Measurements from ENCODE around the gene KCNMB1. TPM values are rescaled to one million over a fixed set of nuclear protein-coding genes. Genes with fewer than 3 reads are reported as not detected.

The KCNMB1 gene
- total RNA-seq, 1 donor from 2014 or later: 0.20 TPM

GRCh38 chr5:170338291-170338690, 50.9 kb downstream of the KCNMB1 start:
- no peak for DNase-seq (ENCODE audit: low spot score in 2 of 2, unreplicated experiment in 2 of 2)
- peaks cover 2% of the 10 kb centered on the region for H3K4me1 Mint-ChIP-seq
- H3K27me3 Mint-ChIP-seq (ENCODE audit: low read depth): peaks cover 2% of the 10 kb centered on the region
- no peak for TF ChIP-seq CTCF (IDR thresholded peaks at IDR 0.05; ENCODE audit: unreplicated experiment)
- H3K27ac Mint-ChIP-seq: no peak overlapping the region
- H3K9me3 Mint-ChIP-seq: peaks cover 5% of the 10 kb centered on the region
- no peaks in the 10 kb centered on the region for H3K36me3 Mint-ChIP-seq
- no peak overlapping the region for H3K4me3 Mint-ChIP-seq

- no peak for TF ChIP-seq CTCF (IDR thresholded peaks at IDR 0.05; ENCODE audit: unreplicated experiment)
- H3K4me3 Mint-ChIP-seq: no peak overlapping the region
Measured at GRCh38 chr5:170337045-170337733, 52.0 kb downstream of the KCNMB1 start.

DNA sequence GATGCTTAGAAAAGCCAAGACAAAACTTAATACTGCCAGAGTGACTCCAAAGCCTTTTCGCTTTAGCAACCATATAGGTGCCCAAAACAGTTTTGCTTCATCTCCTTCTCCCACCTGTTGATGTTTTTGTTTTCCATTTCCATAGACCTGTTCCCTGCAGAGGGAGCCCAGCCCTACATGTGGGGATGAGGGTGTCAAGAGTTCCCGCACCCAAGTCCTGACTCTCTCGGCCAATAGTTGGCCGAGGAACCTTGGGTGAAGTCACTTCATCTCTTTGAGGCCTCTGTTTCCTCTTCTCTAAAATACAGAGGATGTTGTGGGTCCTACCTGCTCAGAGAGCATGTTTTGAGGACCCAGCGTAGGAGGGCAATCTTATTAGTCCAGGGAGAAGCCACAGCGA, 53.1 kb downstream of the KCNMB1 start:
- Mint-ChIP-seq H3K4me3 (no peak overlapping the region), H3K36me3 (no peaks in the 10 kb centered on the region), H3K27ac (no peak overlapping the region), H3K9me3 (no peaks in the 10 kb centered on the region), H3K27me3 (ENCODE audit: low read depth) (peaks cover 2% of the 10 kb centered on the region), H3K4me1 (peaks cover 8% of the 10 kb centered on the region)
- no peak for DNase-seq (ENCODE audit: low spot score in 2 of 2, unreplicated experiment in 2 of 2)
- no peak for TF ChIP-seq CTCF (IDR thresholded peaks at IDR 0.05; ENCODE audit: unreplicated experiment)

More at GRCh38 chr5:170337045-170337733, 52.0 kb downstream of the KCNMB1 start:
- no peaks in the 10 kb centered on the region for H3K36me3 Mint-ChIP-seq
- DNase-seq (ENCODE audit: low spot score in 2 of 2, unreplicated experiment in 2 of 2): no peak
- H3K27me3 Mint-ChIP-seq (ENCODE audit: low read depth): peaks cover 2% of the 10 kb centered on the region
- peaks cover 5% of the 10 kb centered on the region for H3K4me1 Mint-ChIP-seq
- peaks cover 5% of the 10 kb centered on the region for H3K9me3 Mint-ChIP-seq
- H3K27ac Mint-ChIP-seq: no peak overlapping the region

DNA sequence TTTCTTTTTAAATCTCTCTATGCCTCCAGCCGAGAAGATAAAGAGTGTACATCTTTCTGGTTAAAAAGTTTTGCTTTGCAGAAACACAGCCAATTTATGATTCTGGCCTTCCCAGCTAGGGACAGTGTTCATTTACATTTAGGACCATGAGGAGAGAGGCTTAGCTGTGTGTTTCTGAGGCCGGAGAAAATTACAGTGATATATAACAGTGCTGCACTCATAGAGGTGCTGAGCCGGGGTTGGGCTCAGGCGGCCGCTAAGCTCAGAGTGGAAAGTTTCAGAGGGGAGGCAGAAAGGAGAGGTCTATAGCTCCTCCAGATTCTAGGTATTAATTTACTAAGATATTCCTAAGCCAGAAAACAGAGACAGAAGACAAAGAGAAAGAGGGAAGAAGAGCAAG, 54.5 kb downstream of the KCNMB1 start:
- Mint-ChIP-seq H3K4me1 (peaks cover 8% of the 10 kb centered on the region), H3K27me3 (ENCODE audit: low read depth) (peaks cover 2% of the 10 kb centered on the region), H3K27ac (no peak overlapping the region), H3K36me3 (no peaks in the 10 kb centered on the region), H3K9me3 (no peaks in the 10 kb centered on the region), H3K4me3 (no peak overlapping the region)
- DNase-seq (ENCODE audit: low spot score in 2 of 2, unreplicated experiment in 2 of 2): no peak
- TF ChIP-seq CTCF (IDR thresholded peaks at IDR 0.05; ENCODE audit: unreplicated experiment): no peak

- no peak for DNase-seq (ENCODE audit: low spot score in 2 of 2, unreplicated experiment in 2 of 2)
- no peak for TF ChIP-seq CTCF (IDR thresholded peaks at IDR 0.05; ENCODE audit: unreplicated experiment)
- Mint-ChIP-seq H3K27ac (no peak overlapping the region), H3K27me3 (ENCODE audit: low read depth) (peaks cover 1% of the 10 kb centered on the region), H3K4me1 (peaks cover 8% of the 10 kb centered on the region), H3K36me3 (no peaks in the 10 kb centered on the region), H3K9me3 (no peaks in the 10 kb centered on the region), H3K4me3 (no peak overlapping the region)
Measured at GRCh38 chr5:170333161-170333910, 55.8 kb downstream of the KCNMB1 start.

All from mesothelial cell of epicardium (in vitro differentiated cells).